ENCODE measurements around the gene ALDH16A1.

Gene ALDH16A1

DNA sequence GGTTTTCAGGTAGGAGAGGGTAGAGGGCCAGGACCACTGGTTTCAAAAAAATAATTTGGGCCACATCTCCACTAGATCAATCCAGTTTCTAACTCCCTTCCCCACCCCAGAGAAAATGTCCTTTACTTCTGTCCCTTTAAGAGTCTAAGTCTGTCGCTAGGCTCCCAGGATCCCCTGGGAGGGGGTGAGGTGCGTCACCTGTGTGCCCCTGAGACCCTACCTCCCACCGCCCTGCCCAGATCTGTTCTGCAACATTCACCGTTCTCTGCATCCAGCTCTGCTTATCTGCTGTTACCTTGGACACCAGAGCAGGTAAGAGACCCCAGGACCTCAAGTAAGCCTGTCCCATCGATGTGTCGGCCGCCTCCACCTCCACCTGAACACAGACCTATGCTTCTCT lies 27.8 kb upstream of the ALDH16A1 start, which contains the start of gene GFY:
Gene GFY (plus strand): TSS at position 211 of the 400 bp plus-strand sequence. CDS start 1,043 bp downstream, outside the sequence.
- no peak for DNase-seq

- DNase-seq: peak; percentile 47
Observed at GRCh38 chr19:49425922-49426592, 27.0 kb upstream of the ALDH16A1 start.

DNA sequence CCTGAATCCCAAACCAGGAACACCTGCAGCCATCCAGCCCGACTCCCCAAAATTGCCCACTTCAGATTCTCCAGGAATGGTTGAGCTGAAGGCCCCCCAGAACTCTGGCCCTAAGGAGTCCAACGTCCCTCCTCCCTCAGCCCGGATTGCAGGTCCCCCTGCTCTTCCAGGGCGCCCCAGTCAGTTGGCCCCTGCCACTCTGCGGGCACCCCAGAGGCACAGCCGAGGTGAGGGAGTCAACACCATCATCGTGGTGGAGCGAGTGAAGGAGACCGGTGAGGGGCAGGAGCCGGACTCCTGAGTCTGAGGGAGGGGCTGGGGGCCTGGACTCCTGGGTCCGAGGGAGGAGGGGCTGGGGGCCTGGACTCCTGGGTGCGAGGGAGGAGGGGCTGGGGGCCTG lies 25.7 kb upstream of the ALDH16A1 start:
- no peak for DNase-seq

DNA sequence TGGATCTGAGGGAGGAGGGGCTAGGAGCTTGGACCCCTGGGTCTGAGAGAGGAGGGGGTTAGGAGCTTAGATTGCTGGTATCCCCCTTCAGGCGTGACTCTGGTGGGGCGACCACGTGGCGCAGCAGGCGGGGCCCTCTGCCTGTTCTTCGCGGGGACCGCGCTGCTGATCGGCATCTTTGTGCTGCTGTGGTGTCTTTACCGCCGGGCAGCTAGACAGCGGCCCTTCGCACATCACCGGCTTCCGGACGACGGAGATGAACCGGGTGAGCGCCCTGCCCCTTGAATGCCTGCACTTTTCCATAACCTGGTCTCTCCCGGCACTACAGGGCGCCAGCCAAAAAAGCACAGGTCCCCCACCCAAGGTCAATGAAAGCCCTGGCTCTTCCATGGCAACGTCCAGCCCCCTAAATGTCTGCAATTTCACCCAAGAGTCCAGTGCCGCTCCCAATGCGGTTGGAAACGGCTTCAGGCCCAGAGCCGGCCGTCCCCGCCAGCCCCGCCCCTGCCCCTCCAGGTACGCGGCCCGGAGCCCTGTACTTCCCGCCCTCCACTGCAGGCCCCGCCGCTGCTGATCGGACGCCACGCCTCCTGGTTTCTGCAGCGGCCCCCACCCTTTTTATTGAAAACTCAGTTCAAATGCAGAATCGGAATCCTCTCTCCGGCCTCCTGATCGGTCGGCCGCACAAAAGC lies 25.0 kb upstream of the ALDH16A1 start:
- DNase-seq: no peak

- DNase-seq: no peak
Observed at GRCh38 chr19:49428547-49429451, 24.2 kb upstream of the ALDH16A1 start.

DNA sequence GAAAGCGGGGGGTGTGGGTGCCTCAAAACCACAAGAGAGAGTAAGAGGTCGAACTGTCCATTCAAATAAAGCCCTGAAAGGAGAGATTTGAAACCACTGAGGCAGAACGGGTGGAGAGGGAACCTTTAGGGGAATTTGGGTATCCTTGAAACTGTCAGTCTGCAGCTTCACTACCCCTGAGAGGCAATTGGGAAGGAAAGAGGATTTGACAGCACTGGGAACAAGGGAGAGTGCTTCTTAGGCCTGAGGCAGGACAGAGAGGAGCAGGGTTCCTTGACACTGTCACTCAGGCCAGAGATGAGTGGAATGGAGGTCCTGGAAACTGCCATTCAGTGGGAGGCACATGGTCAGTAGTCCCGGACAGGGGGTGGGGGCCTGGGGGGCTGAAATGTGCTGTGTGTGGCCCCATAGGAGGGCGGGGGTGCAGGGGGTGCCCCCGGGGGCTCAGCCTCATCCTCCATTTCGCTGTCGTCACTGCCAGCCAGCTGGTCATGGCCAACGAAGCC lies 22.8 kb upstream of the ALDH16A1 start:
- DNase-seq: no peak

GRCh38 chr19:49430678-49431329 lies 22.2 kb upstream of the ALDH16A1 start:
- DNase-seq: peak; percentile 37

- no peak for DNase-seq
Observed at GRCh38 chr19:49431330-49431749, 21.7 kb upstream of the ALDH16A1 start.

- no peak for DNase-seq
Observed at GRCh38 chr19:49432141-49433073, 20.6 kb upstream of the ALDH16A1 start.

DNA sequence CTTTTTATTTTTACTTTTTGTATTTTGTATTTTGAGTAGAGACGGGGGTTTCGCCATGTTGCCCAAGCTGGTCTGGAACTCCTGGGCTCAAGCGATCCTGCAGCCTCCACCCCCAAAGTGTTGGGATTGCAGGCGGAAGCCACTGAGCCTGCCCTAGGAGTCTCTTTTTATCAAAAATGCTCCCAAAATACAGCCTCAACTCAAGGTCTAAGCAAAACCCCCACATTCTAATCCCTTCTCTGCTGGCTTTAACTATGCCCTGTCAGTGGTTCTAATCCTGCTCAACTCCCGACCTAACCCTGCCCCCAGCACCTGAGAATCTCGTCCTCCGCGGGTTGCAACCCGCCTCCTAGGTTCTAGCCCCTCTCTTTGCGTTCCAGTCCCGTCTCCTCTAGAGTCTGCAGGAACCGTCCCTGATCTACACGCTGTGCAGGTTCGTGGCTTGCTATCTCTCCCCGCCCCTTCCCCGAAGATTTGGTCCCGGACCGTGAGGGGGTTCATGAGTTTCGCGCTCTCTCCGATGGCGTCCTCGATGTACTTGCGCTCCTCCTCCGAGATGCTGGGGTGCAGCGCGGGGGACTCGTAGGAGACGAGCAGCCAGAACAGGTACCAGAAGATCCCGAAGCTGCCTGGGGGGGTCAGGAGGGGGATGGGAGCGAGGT lies 19.7 kb upstream of the ALDH16A1 start:
- no peak for DNase-seq

- no peak for DNase-seq
Observed at GRCh38 chr19:49434907-49435583, 18.0 kb upstream of the ALDH16A1 start.

GRCh38 chr19:49435670-49436069 lies 17.4 kb upstream of the ALDH16A1 start:
- DNase-seq: no peak

GRCh38 chr19:49436381-49437017 lies 16.5 kb upstream of the ALDH16A1 start:
- peak; percentile 61 for DNase-seq

GRCh38 chr19:49437231-49437630 lies 15.8 kb upstream of the ALDH16A1 start:
- no peak for DNase-seq

- no peak for DNase-seq
Observed at GRCh38 chr19:49438261-49438660, 14.8 kb upstream of the ALDH16A1 start.

DNA sequence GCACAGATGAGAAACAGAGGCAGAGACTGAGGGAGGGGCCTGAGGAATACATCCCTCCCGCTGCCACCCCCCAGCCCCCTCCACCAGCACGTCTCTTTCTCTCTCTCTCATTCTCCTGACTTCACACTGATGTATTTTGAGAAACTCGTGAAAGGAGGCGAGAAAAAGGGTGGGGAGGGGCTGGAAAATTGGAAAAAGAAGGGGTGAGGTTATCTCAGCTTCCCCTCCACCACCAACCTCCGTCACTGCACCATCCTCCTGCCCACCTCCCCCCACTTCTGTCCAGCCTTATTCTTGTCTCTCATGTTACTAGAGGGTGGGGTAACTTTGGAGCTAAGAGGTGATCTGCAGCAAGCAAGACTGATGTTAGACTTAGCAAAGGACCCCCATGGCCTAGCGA lies 13.2 kb upstream of the ALDH16A1 start:
- DNase-seq: no peak

GRCh38 chr19:49440439-49441209 lies 12.4 kb upstream of the ALDH16A1 start:
- no peak for DNase-seq

DNA sequence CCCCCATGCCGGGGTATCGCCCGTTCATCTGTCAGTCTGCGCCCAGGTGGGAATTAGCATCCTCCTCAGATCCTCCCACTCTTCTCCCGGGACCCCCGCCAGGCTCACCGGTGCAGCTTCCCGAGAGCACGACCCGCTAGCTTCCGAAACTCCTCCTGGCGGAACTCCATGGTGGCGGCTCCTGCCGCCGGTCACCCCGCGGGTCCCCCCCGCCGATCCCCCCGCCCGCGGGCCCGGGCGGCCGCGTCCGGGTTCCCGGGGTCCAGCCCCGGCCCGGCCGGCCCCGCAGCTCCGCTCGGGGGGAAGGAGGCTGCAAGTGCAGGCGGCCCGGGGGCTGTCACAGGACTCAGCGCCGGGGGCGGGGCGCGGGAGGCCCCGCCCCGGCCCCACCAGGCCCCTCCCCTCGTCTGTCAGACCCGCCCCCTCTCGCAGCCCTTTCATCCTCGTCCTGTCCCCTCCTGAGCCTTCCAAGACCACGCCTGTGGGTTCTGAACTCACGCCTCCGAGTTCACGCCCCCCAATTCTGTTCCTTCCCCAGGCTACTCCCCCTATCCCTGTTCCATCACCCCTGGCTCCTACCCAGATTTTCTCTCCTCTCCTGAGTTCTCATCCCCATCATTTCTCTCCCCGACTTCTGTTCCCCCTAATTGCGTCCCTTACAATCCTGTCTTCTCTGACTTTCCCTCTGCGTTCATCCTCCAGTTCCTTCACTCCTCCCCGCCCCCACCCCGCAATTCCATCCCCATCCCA lies 11.6 kb upstream of the ALDH16A1 start, which contains the start of gene SLC17A7:
Gene SLC17A7 (minus strand): TSS at position 318 of the 750 bp plus-strand sequence. CDS start 148 bp downstream, at position 170.
- peak; percentile 52 for DNase-seq

Data from activated naive CD4-positive, alpha-beta T cell treated with anti-CD3 and anti-CD28 coated beads, Interleukin-2, amount 50 U/mL, for 16 hours (primary cell).